GM21723 (cell line): ENCODE measurements around the gene ZNF469.
"Not testable (repeated sequence)": the region's sequence is repeated elsewhere in the genome, so short reads cannot be mapped to it uniquely, and the experiment has no call there.

ENCODE experiments used
- ATAC-seq: cut with Tn5 transposase; IDR thresholded peaks from one replicate; pipeline ENCODE4 v1.9.1; 2021; ENCODE audit warnings: mild to moderate bottlenecking, moderate library complexity; ENCODE audit not compliant: unreplicated experiment

The ZNF469 gene

DNA sequence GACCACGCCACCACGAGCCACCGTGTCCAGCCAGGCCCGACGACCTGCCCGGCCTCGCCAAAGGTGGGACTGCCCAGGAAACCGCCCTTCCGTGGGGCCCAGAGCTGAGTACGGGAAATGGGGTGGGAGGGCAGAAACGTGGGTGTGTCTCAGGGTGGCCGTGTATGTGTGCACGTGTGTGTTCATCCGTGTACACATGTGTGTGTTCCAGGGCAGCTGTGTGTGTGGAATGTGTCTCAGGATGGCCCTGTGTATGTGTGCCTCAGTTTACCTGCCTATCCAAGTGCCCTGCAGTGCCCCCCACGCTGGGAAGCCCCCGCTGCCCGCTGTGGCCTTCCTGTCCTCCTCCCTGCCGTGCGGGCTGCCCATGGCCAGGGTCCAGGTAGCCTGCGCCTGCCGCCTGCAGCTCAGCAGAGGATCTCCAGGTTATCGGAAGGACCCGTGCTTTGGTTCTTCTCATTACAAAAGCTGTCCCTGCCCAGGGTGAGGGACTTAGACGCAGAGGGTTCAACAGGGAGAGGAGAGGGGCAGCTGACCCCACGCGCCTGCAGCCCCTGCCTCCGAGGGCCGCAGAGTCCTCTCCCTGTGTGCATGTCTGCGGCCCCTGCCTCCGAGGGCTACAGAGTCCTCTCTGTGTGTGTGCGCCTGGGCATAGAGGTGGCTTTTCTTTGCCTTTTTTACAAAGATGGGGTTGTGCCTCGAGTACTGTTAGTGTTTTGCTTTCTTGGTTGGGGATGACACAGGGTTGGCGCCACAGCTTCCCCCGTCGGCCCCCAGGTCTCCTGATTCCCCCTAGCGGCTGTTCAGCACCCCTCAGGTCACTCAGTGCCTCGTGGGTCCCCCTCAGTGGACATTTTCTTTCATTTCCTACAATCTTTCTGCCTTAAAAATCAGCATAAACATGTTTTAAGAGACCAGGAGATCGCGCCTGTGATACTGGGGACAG is 23.6 kb downstream of the ZNF469 start:
- no peak for ATAC-seq

DNA sequence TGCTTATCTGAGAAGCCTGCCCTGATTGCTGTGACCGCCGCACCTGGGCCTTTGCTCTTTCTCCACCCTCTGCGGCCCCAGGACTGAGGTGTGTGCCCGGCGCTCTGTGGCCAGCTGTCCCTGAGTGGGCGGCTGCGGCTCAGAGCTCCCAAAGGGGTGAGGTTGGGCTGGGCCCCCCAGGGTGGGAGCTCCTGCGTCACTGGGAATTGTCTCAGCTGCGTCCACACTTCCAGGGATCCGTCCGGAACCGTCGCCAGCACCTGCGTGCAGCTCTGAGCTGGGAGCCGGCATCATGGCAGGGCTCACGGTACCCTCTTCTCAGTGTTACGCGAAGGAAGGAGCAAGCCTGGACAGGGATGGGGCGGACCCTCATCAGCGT is 24.3 kb downstream of the ZNF469 start:
- no peak for ATAC-seq

GRCh38 chr16:88407807-88408206 is 25.0 kb downstream of the ZNF469 start:
- ATAC-seq = no peak

- no peak for ATAC-seq
These were observed 25.9 kb downstream of the ZNF469 start for GRCh38 chr16:88408561-88409142.

- no peak for ATAC-seq
These were observed 26.7 kb downstream of the ZNF469 start for GRCh38 chr16:88409296-88410065.

GRCh38 chr16:88410297-88410968 is 27.7 kb downstream of the ZNF469 start:
- ATAC-seq = not testable (repeated sequence)

DNA sequence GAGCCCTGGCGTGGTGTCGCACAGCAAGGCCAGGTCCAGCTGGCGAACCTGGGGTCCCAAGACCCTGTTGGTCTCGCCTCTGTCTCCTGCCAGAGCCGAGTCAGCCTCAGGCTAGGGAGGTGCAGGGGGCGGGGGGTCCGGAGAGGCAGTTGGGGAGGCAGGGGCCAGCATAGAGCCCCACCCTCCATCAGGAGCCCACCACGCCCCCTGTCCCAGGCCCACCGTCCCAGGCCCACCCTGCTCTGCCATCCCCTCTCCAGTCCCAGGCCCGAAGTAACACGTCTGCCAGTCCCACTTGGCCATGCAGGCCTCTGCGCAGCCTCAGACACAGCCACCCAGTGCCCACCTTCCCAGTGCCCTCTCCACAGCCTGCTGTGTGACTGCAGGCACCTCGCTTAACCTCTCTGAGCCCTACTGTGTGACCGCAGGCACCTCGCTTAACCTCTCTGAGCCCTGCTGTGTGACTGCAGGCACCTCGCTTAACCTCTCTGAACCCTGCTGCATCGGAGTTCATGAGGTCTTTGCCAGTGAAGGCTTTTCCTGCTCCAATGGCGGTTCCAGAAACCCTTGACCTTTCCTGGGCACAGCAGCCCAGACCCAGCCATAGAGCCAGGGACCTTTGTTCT is 29.3 kb downstream of the ZNF469 start:
- ATAC-seq = no peak

DNA sequence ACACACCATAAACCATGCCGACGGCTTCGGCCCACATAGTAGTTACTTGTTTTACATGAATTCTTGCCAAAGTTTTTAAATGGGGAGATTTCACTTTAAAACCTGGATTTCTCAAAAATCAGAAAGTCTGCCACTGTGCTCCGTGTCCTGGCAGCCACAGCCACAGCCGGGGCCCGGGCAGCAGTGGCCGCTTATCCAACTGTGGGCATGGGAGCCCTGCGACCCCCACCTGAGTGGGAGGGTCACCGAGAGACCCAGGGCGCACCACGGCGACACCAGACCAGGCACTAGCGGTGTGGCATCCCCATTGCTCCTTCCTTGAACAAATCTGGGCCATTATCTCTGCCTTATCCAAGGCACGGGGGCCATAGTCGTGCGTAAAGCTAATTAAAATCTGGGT is 30.0 kb downstream of the ZNF469 start:
- ATAC-seq = no peak

DNA sequence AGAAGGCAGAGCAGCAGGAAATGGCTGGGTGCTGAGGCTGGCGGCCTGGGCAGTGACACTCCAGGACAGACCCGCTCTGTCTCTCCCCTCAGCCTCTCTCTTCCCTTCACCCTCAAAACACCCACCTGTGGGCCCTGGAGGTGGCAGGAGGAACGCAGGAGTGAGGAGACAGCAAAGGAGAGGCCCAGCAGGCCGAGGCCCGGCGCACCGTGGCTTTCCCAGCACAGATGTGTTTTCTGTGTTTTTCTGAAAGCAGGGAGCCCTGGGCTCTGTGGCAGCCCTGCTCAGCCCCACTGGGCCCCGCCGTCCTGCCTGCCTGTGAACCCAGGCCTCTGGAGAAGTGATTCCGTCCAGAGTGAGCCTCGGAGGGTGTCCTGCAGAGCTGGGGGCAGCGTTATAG is 30.5 kb downstream of the ZNF469 start:
- no peak for ATAC-seq

DNA sequence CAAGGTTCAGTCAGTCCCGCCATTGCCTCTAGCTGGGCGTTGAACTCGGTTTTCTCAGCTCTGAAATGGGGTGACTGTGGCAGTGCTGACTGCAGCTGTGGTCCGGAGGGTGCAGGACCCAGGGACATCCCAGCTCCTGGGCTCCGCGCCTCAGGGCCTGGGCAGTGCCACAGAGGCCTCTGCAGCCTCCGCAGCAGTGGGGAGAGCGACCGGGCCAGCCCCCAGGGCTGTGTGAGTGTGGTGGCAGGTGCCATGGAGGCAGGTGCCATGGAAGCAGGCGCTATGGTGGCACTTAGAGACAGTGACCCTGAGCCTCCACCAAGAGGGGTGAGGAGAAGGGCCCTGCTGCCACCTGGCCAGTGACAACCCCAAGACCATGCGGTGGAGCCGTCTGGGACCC is 30.9 kb downstream of the ZNF469 start:
- no peak for ATAC-seq

GRCh38 chr16:88414521-88415380 is 32.0 kb downstream of the ZNF469 start:
- no peak for ATAC-seq

GRCh38 chr16:88415381-88415705 is 32.6 kb downstream of the ZNF469 start:
- ATAC-seq = no peak

GRCh38 chr16:88415713-88416323 is 33.1 kb downstream of the ZNF469 start:
- no peak for ATAC-seq

GRCh38 chr16:88416686-88417085 is 33.9 kb downstream of the ZNF469 start:
- no peak for ATAC-seq

DNA sequence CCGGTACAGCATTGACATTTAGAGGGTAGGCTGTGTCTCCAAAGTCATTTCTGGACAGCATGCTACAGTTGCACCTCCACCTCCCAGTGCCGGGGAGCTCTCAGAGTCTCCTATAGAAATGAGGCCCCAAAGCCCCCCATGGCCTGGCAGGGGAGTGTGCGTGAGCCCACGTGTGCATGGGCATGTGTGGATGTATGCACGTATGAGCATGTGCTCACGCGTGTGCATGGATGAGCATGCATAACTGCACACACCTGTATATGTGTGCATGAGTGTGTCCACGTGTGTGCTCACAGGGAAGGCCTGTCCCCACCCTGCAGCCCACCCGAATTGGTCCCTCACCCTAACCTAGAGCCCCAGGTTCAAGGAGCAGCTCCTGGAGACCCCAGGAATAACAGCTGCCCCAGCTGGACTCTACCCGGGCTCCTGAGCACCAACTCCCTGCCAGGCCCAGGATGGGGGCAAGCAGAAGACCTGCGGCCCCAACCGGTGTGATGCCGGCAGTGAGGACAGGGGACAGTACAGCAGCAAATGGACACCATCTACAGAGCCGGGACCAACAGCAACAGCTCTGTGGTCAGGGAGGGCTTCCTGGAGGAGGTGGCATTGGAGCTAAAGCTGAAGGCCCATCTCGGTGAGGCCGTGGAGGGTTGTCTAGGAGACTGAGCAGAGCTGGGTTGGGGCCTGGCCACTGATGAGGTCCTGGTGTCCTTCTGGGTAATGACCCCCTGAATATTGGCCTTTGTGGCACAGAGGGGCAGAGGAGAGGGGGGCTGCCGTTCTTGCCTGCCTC is 35.1 kb downstream of the ZNF469 start:
- ATAC-seq = no peak

- no peak for ATAC-seq
These were observed 36.1 kb downstream of the ZNF469 start for GRCh38 chr16:88418869-88419268.

DNA sequence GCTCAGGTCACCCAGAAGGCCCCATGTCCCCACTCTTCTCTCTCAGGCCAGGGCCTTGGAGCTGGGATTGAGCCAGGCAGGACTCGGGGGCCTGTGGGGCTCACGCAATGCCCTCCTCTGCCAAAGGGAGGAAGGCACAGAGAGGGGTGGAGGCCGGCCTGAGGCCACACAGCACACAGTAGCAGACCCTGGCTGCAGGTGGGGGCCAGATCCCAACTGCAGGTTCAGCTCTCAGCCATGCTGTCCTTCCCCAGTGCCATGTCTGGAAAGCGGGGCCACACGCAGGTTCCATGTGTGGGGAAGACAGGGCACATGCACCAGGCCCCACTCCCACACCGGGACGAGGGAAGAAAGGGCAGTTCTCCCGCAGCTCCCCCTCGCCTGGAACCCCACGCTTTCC is 37.0 kb downstream of the ZNF469 start:
- no peak for ATAC-seq

- no peak for ATAC-seq
These were observed 37.7 kb downstream of the ZNF469 start for GRCh38 chr16:88420496-88420895.

- ATAC-seq = no peak
These were observed 38.5 kb downstream of the ZNF469 start for GRCh38 chr16:88421301-88421700.
